Body of pancreas (tissue), 4 donors: ENCODE measurements around the gene GPR4. TPM values are rescaled to one million over a fixed set of nuclear protein-coding genes. Genes with fewer than 3 reads are reported as not detected.

Experiments used
- ATAC-seq: fragments of 150-250 bp; one replicate; pipeline ENCODE4 v1.9.1; 2016
- DNase-seq, 4 donors: peaks; one replicate each; pipeline ENCODE4 v3.0.0-alpha.2; 2019
- H3K27ac ChIP-seq, 4 donors: fragments of 200-600 bp; sonication (generic); 1 replicate in 3 of 4; 2 replicates in 1 of 4; pipeline versions ENCODE4 v1.5.1 to v1.6.1; 2016 to 2019; ENCODE audit warnings: mild to moderate bottlenecking in 1 of 4, mixed read lengths in 1 of 4, moderate library complexity in 1 of 4
- H3K27me3 ChIP-seq, 2 donors: fragments of 200-600 bp; sonication (generic); one replicate each; pipeline ENCODE4 v1.6.0; 2016; ENCODE audit warnings: mild to moderate bottlenecking in 1 of 2
- H3K36me3 ChIP-seq, 2 donors: fragments of 200-600 bp; sonication (generic); replicated peaks in 1 of 2; 2 replicates each; pipeline ENCODE4 v1.5.1; 2016; ENCODE audit warnings: low read depth in 2 of 2; ENCODE audit not compliant: insufficient read depth in 1 of 2
- H3K4me1 ChIP-seq: fragments of 200-600 bp; sonication (generic); one replicate; pipeline ENCODE4 v1.6.0; 2016
- H3K4me3 ChIP-seq, 2 donors: fragments of 200-600 bp; sonication (generic); 1 replicate in 1 of 2; 2 replicates in 1 of 2; pipeline ENCODE4 v1.5.1; 2016 to 2019
- H3K9me3 ChIP-seq, 3 donors: fragments of 200-600 bp; sonication (generic); 1 replicate in 2 of 3; 2 replicates in 1 of 3; pipeline ENCODE4 v1.5.1; 2016
- CTCF ChIP-seq, 7 experiments: fragments of 450-650 bp in 4 of 7; fragments of 200-600 bp in 3 of 7; sonication (generic) in 3 of 7; IDR thresholded peaks; one replicate each; pipeline ENCODE4 v1.5.1; 2016 to 2019; ENCODE audit warnings: antibody characterized with exemption in 7 of 7
- POLR2A ChIP-seq, 3 donors: fragments of 450-650 bp; IDR thresholded peaks; one replicate each; pipeline ENCODE4 v1.6.1; 2016; ENCODE audit warnings: antibody characterized with exemption in 3 of 3, mild to moderate bottlenecking in 2 of 3
- WGBS, 2 donors: methylation state at CpG; one replicate each; pipeline ENCODE4 v1.1.5; 2017; 5-methylcytosine and 5-hydroxymethylcytosine counted together
- intact Hi-C: fragments of 100-400 bp; cut with DNase I; formaldehyde crosslinking; loops from one replicate; pipeline ENCODE4 v1.15.1; 2023
- total RNA-seq, 2 donors: library from RNA; depleted of rRNA; stranded (reverse); fragments of >200 nt; gene quantifications; one replicate each; pipeline ENCODE4 v1.1.0, GENCODE V29; 2016

The GPR4 gene
- total RNA-seq, 2 donors from 2014 or later, result 0.99 to 1.3 TPM

DNA sequence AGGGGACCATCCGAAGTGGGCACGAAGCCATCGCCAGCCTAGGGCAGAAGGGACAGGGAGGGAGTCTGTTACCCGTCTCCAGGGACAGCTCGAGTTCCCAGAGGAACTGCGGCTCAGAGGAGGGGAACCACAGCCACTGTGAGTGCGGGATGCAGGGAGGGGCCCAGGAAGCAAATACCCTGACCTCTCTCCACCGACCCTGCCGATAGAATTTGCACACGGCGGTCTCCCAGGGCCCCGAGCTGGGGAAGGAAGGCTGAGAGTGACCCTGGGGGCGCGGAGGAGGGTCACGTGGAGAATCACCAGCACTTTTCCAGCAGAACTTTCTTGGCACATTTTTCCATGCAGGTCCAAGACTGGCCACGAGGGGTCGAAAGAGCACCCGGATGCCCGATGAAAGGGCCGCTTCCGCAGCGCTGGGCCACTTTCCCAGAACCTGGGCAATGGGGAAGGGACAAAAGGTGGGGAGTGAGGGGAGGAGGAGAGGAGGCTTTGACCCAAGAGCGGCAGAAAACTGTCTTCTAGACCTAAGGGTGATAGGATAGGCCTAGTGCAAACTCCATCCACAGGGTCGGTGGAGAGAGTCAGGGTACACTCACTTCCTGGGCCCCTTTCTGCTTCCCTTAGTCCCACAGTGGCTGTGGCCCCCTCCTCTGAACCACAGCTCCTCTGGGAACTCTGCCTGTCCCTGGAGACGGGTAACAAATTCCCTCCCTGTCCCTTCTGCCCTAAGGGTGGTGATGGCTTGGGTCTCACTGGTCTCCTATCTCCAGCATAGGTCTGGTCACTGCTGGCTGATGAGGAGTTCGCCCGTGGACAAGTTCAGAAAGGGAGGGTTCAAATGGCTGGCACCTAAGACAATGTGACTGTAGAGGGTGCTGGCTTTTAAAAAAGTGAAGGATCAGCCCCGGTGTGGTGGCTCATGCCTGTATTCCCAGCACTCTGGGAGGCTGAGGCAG, 5.3 kb upstream of the GPR4 start:
- DNase-seq (peak; percentile 76 to 86 (median 82)), ATAC-seq (peak; percentile 93)
- H3K9me3 ChIP-seq, result no peaks in the 10 kb centered on the region
- H3K27me3 ChIP-seq, result peaks cover 0 to 3% of the 10 kb centered on the region in 2 donors
- H3K4me3 ChIP-seq, result no peak overlapping the region
- TF ChIP-seq POLR2A (IDR thresholded peaks at IDR 0.05), result no peak
- peak; percentile 77 to 97 (median 94) for TF ChIP-seq CTCF (IDR thresholded peaks at IDR 0.05)
- 13 to 26% methylated on average over 12 to 28 of the region's 28 CpGs for WGBS, 2 donors
- H3K27ac ChIP-seq, result peak overlapping the region in 1 of 4 donors; percentile 9
- peaks cover 12% of the 10 kb centered on the region for H3K4me1 ChIP-seq
- intact Hi-C loops, result loop anchor here (5.0 kb wide), 1 partner anchor 35 kb away; no protein-coding TSS in a partner anchor
- H3K36me3 ChIP-seq, result peaks cover 0 to 1% of the 10 kb centered on the region in 2 donors

DNA sequence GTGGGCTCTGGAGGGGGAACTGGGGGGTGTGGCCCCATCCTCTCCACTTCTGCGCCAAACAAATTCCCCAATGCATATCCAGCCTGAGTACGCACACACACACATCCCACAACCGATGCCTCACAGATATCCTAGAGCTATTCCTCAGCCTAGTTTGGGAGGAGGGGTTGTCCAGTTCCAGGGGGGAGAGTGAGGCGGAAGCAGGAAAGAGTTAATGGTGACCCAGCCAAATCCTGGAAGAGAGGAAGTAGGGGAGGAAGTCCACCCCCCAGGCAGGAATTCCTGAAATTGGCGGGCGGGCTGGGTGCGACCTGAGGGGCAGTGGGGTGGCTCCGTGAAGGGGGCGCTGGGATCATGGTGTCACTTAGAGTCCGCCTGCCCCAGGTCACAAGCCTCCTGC, 897 bp downstream of the GPR4 start:
- Histone ChIP-seq H3K9me3 (no peaks in the 10 kb centered on the region), H3K27me3 (peaks cover 0 to 43% of the 10 kb centered on the region in 2 donors), H3K27ac (peak overlapping the region in 1 of 4 donors; percentile 44), H3K4me1 (peaks cover 16% of the 10 kb centered on the region), H3K36me3 (no peaks in the 10 kb centered on the region), H3K4me3 (no peak overlapping the region)
- DNase-seq (no peak), ATAC-seq (no peak)
- intact Hi-C loops, result no loop called here
- 27 to 33% methylated on average over 10 of the region's 10 CpGs for WGBS, 2 donors
- TF ChIP-seq CTCF (IDR thresholded peaks at IDR 0.05) (no peak), POLR2A (IDR thresholded peaks at IDR 0.05) (no peak)

GRCh38 chr19:45600340-45600885, 1.6 kb downstream of the GPR4 start:
- WGBS, 2 donors, result 53 to 73% methylated on average over 5 of the region's 5 CpGs
- Histone ChIP-seq H3K27me3 (peaks cover 0 to 43% of the 10 kb centered on the region in 2 donors), H3K4me1 (peaks cover 16% of the 10 kb centered on the region), H3K27ac (peak overlapping the region in 1 of 4 donors; percentile 6), H3K9me3 (no peaks in the 10 kb centered on the region), H3K36me3 (no peaks in the 10 kb centered on the region), H3K4me3 (no peak overlapping the region)
- TF ChIP-seq POLR2A (IDR thresholded peaks at IDR 0.05), result no peak
- no peak for TF ChIP-seq CTCF (IDR thresholded peaks at IDR 0.05)
- ATAC-seq (no peak), DNase-seq (no peak)
- intact Hi-C loops, result no loop called here

DNA sequence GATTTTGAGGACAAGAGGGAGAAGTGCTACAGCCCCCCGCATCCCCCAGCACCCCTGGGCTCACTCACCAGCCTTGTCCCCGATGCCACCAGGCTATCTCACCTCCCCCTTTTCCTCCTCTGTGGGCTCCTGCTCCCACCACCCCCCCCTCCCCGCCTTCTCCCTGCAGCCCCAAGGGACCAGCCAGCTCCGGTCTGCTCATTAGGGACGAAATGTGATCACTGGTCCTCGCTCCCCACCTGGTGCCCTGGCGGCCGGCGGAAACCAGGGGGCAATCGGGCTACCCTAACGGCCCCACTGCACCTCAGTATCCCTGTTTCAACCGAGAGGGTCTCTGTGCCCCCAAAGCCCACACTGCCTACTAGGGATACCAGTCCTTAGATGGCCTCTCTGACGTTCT, 2.7 kb downstream of the GPR4 start:
- Histone ChIP-seq H3K27me3 (peaks cover 0 to 43% of the 10 kb centered on the region in 2 donors), H3K36me3 (no peaks in the 10 kb centered on the region), H3K4me1 (peaks cover 16% of the 10 kb centered on the region), H3K4me3 (no peak overlapping the region), H3K27ac (no peak overlapping the region), H3K9me3 (no peaks in the 10 kb centered on the region)
- ATAC-seq (no peak), DNase-seq (no peak)
- TF ChIP-seq POLR2A (IDR thresholded peaks at IDR 0.05) (no peak), CTCF (IDR thresholded peaks at IDR 0.05) (no peak)
- WGBS, 2 donors, result 7 to 16% methylated on average over 6 to 13 of the region's 13 CpGs
- intact Hi-C loops, result no loop called here
